Peyer's patch (tissue), 4 donors: ENCODE measurements around the gene CCND1.

Source experiments
- POLR2A ChIP-seq, 2 donors: fragments of 450-650 bp; IDR thresholded peaks; one replicate each; pipeline ENCODE4 v1.5.1; 2017; ENCODE audit warnings: antibody characterized with exemption in 2 of 2, mild to moderate bottlenecking in 2 of 2, moderate library complexity in 2 of 2
- TF ChIP-seq, protein P1 (sequence below), 6 experiments: fragments of 450-650 bp in 4 of 6; fragments of 200-600 bp in 2 of 6; sonication (generic) in 1 of 6; IDR thresholded peaks; one replicate each; pipeline ENCODE4 v1.5.1; 2017 to 2019; ENCODE audit warnings: antibody characterized with exemption in 6 of 6, mild to moderate bottlenecking in 3 of 6, moderate library complexity in 1 of 6

DNA sequence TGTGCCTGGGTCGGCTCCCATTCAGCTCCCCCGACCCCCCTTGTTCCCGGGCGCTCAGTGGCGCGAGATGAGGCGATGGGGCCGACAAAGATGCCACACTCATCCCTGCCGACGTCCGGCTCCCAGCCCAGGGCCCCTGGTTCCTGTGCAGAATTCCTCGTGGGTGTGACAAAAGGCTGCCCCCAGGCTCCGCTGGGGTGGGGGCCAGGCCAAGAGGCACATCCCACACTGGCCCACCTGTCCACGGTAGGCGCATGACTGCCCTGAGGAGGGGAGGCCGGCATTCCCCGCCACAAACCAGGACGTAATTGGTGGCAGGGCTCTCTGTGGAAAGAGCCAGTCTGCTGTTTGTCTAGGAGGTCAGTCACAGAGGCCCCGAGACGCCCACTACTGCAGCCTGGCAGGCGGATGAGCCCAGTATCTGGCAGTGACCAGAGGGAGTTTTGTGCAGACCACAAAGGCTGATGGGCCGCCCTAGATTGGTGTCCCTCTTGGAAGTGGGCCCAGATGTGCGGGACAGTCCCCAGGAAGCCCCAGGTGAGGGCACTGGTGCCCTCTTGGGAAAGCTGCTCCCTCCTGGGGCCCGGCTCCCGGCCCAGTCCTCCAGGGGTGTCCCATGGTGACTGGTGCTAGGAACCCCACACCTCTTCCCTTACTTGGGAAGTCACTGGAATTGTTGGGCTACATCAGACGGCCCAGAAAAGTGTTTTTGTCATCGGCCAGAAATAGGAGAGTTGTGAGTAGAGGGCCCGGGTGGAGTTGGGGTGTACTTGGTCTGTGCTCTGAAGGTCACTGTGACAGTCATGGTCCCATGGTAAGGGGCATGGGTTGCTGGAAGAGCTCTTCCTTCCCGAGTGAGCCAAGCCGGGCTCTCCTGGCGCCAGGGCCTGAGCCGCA, 5.8 kb downstream of the CCND1 start:
- TF ChIP-seq, protein P1, sequence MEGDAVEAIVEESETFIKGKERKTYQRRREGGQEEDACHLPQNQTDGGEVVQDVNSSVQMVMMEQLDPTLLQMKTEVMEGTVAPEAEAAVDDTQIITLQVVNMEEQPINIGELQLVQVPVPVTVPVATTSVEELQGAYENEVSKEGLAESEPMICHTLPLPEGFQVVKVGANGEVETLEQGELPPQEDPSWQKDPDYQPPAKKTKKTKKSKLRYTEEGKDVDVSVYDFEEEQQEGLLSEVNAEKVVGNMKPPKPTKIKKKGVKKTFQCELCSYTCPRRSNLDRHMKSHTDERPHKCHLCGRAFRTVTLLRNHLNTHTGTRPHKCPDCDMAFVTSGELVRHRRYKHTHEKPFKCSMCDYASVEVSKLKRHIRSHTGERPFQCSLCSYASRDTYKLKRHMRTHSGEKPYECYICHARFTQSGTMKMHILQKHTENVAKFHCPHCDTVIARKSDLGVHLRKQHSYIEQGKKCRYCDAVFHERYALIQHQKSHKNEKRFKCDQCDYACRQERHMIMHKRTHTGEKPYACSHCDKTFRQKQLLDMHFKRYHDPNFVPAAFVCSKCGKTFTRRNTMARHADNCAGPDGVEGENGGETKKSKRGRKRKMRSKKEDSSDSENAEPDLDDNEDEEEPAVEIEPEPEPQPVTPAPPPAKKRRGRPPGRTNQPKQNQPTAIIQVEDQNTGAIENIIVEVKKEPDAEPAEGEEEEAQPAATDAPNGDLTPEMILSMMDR (IDR thresholded peaks at IDR 0.05), result no peak
- no peak for TF ChIP-seq POLR2A (IDR thresholded peaks at IDR 0.05)
